Superior temporal gyrus (tissue), 1 donor: ENCODE data around the gene XAF1.
"Not testable (repeated sequence)": the region's sequence is repeated elsewhere in the genome, so short reads cannot be mapped to it uniquely, and the experiment has no call there.

ENCODE experiments used
- DNase-seq: peaks from one replicate; pipeline ENCODE4 v3.0.0-alpha.2; 2016; ENCODE audit errors: extremely low spot score

The XAF1 gene

DNA sequence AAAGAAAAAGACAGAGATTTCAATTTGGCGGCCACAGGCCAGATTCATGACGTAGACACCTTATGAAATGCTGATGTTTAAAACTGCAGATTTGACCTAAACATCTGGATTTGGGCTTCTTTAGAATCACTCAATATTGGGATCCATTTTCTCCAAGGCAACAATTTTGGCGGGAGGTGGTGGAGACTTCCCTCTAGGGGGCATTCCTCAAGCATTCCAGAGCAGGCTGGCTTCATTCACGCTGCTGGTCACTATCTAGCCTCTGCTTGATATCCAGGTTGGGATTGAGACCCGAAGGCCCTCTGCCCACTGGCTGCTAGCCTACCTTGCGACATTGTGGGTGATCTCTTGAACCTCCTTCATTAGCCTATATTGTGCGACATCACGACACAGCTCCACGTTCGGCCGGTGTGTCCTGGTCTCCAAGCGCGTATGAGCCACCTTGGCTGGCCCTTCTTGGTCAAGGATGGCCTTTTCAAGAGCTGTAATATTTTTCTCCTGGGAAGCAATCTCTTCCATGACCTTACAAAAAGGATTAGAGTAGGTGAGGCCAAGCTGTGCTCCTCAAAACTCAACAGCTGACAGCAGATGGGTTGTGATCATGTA, 44.7 kb downstream of the XAF1 start:
- DNase-seq, result no peak

GRCh38 chr17:6811510-6811909, 55.7 kb downstream of the XAF1 start:
- no peak for DNase-seq

DNA sequence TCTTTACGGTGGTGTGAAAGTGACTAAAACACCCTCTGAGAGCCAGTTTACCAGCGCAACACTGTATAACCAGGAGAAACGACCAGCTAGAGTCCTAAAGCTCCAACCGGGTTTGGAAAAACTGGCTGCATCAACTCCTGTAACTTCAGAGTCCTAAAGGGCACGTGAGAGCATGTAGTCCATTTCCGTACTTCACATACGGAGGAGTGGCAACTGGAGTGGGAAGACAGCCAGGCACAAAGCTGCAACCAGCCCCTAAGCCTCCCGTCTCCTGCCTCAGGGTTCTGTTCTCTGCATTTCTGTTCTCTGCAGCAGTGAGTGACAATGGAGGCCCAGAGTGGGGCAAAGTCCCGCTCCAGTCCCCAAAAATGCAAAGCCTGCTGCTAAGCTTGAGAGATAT, 56.4 kb downstream of the XAF1 start:
- DNase-seq, result no peak

- no peak for DNase-seq
Observed at GRCh38 chr17:6815775-6816174, 59.9 kb downstream of the XAF1 start.

DNA sequence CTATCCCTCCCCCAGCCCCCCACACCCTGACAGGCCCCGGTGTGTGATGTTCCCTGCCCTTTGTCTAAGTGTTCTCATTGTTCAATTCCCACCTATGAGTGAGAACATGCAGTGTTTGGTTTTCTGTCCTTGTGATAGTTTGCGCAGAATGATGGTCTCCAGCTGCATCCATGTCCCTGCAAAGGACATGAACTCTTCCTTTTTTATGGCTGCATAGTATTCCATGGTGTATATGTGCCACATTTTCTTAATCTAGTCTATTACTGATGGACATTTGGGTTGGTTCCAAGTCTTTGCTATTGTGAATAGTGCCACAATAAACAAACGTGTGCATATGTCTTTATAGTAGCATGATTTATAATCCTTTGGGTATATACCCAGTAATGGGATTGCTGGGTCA, 60.5 kb downstream of the XAF1 start:
- not testable (repeated sequence) for DNase-seq

GRCh38 chr17:6818938-6819337, 63.1 kb downstream of the XAF1 start:
- DNase-seq, result no peak

GRCh38 chr17:6823011-6823442, 67.2 kb downstream of the XAF1 start:
- no peak for DNase-seq
